NCI-H82 treated with DMSO at 0.1 percent for 48 hours (cell line): Measurements from ENCODE around the gene ORAI2.
"Not testable (repeated sequence)": the region's sequence is repeated elsewhere in the genome, so short reads cannot be mapped to it uniquely, and the experiment has no call there.

Source experiments
- DNase-seq: peaks from one replicate; lab custom pipeline; 2025; ENCODE audit not compliant: unreplicated experiment; lab: John Stamatoyannopoulos, UW

Gene ORAI2

DNA sequence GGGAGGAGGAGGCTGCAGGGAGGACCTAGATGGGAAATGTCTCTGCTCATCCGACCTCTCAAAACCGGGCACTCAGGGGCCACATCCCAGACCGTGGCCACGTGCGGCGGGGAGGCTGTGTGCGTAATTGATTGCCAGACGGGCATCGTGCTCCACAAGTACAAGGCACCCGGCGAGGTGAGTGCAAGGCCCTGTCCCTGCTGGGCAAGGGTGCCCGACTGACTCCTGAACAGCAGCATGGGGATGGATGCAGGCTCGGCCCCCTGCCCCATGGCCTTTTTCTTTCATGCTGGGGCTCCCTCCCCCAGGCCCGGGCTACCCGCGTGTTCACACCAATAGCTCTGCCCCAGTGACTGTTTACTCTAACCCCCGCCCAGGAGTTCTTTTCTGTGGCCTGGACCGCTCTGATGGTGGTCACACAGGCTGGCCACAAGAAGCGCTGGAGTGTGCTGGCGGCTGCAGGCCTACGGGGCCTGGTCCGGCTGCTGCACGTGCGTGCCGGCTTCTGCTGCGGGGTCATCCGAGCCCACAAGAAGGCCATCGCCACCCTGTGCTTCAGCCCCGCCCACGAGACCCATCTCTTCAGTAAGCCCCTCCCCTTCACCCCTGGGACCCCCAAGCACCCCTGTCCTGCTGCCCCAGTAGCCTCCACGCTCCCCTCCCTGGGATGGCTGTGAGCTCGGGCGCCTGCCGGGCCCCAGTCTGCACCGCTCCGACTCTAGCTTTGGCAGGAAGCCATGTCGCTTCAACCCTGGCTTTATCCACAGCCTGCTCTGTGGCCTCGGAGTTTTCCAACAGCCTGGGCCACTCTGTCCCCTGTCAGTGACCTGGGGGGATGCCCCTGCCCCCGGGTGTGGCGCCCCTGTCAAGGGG is 35.3 kb downstream of the ORAI2 start:
- DNase-seq, result no peak

DNA sequence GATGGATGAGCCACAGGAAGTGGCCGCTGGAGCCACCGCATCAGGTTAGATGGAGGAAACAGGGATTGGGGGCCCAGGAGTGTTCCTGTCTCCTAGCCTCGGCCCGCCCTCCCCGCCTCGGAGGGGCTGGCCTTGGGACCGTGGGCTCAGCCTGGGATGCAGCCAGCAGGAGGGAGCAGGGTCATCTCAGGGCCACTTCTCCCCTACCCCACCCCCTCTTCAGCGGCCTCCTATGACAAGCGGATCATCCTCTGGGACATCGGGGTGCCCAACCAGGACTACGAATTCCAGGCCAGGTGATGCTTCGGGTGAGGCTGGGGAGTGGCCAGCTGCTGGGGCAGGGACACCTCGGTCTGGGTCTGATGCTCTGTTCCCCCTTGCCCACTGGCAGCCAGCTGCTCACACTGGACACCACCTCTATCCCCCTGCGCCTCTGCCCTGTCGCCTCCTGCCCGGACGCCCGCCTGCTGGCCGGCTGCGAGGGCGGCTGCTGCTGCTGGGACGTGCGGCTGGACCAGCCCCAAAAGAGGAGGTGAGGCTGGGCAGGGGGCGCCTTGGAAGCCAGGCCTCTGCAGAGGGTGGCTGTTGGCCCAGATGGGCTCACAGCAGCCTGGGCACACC is 36.1 kb downstream of the ORAI2 start:
- DNase-seq, result no peak

DNA sequence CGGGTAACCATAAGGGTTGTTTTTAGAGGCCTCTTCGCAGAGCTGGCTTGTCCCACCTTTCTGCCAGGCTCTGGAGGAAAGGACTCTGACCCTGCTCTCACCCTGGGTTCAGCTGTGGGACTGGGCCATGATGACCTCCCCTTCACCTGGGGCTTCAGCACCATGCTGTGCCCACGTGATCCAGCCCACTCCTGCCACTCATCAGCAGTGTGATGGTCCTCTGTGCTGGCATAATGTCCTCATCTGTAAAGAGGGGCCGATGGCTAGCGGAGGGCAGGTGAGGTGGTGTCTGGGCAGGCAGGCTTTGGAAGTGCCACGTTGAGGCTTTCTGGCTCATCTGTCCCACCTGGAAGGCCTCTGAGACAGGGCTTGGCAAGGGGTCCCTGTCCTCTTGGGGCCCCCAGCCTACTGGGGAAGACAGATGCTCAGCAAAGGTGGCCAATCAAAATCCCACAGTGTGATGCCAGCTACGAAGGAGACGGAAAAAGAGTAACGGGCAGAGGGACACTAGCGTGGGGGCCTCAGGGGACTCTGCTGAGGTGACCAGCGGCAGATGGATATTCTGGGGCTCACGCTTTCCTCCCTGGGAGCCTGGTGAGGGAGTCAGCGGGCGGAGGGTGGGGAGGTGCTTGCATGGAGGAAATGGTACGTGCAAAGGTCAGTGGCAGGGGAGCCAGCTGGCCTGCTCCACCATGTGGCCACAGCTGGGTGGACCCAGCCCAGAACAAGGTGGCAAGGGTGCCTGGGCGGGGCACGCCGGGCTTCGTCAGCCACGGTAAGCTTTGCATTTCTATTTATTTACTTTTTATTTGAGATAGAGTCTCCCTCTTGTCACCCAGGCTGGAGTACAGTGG is 36.8 kb downstream of the ORAI2 start:
- no peak for DNase-seq

DNA sequence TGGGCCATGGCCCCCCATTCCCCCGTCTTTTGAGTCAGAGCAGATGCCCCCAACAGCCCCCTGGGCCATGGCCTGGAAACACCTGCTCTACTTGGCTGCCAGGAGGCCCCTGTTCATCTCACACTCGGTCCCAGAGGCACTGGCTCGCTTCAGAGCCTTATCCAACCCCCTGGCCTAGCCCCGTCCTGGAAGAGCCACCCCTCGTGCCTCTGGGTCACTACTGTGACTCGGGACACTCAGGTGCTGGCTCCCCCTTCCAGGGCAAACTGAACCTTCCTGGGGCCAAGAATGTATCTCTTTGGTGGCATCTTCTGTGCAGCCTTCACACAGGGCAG is 38.4 kb downstream of the ORAI2 start:
- DNase-seq, result no peak

DNA sequence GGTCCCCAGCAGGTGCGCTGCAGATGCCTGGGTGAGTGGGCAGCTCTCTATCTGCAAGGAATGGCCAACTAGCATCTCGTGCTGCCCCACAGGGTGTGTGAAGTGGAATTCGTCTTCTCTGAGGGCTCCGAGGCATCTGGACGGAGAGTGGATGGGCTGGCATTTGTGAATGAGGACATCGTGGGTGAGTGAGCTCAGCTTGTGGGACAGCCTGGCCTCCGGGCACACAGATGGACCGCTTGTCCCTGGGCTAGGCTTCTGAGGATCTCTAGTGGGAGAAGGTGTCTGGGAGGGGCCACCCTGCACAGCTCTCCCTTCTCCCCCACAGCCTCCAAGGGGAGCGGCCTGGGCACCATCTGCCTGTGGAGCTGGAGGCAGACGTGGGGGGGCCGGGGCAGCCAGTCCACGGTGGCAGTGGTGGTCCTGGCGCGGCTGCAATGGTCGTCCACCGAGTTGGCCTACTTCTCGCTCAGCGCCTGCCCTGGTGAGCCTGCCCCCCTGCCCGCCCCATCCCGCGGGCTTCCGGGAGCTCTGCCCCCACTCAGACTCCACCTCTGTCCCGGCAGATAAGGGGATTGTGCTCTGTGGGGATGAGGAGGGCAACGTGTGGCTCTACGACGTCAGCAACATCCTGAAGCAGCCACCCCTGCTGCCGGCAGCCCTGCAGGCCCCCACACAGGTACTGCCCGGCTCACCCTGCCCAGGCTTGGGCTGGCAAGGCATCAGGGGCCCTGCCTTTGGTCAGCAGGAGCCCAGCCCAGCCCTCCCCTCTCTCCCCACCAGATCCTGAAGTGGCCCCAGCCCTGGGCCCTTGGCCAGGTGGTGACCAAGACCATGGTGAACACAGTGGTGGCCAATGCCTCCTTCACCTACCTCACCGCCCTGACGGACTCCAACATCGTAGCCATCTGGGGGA is 39.0 kb downstream of the ORAI2 start:
- DNase-seq, result no peak

DNA sequence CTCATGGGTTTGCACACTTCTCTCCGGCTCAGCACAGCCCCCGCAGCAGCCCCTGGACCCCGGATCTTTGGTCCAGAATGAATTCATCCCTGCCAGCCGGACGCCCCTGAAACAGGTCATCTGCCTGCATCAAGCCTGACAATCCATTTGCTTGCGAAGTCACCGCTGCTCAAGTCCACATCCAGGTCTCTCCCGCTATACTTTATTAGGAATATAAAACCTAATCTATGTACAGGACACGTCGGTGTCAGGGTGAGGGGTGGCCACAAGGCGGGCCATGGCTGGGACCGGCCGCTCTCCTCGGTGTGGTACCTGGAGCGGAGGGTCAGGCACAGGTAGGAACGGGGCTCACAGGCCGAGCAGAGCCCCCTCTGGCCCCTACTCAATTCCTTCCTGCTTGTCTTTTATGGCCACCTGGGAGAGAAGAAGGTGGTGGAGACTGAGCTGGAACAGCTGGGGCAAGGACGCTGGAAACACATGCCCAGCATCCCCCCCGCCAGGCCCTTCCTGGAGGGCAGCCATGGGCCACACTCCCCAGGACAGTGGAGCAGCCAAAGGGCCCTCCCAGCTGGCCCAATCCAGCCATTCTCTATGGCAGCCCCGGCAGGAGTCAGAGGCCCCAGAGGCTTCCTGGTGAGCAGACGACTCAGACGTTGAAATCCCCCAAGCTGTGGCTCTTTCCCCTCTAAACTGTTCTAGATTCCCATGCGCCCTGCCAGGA is 40.1 kb downstream of the ORAI2 start:
- no peak for DNase-seq

DNA sequence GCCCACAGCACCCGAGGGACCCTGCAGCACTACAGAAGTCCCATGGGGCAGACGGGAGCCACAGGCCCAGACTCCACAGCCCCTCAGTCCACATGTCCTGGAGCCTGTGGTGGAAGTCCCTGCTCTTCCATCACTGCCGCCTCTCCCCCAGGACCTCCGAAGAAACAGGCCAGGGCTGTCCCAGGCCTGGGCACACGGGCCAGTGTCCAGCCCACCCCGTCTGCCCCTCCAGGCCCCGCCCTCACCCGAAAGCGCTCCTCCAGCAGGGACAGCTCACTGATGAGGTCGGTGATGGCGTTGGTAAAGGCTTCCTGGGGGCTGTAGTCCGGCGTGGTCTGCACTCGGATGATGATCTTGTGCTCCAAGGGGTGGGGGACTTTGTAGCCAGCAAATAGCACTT is 40.7 kb downstream of the ORAI2 start:
- DNase-seq, result not testable (repeated sequence)

DNA sequence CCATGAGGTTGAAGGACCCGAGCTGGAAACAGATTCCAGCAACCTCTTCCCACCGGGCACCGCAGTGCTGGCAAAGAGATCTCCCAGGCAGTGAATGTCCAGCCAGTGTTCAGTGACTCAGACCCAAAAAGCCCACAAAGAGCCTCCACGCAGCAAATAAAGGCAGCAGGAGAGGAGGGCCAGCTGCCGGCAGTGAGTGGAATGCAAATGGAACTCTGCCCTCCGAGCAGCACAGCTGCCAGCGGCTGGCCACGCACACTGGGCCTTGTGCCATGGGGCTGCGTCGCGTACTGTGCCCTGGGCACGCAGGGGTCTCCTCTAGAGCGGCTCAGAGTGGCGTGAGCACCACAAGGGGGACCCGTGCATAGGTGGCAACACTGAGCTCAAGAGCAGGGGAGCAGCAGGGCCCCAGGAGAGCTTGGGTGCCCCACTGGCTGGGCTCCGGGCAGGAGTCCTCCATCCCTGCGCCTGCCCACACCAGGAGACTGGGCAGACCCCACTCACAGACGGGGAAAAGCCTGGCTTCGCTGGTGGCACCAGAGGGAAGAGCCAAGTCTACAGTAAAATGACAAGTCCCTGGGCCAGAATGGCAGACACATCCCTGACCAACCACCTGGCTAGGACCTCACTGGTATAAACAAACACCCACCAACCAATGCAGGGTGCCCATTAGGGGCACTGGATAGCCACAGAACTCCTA is 41.5 kb downstream of the ORAI2 start:
- not testable (repeated sequence) for DNase-seq

DNA sequence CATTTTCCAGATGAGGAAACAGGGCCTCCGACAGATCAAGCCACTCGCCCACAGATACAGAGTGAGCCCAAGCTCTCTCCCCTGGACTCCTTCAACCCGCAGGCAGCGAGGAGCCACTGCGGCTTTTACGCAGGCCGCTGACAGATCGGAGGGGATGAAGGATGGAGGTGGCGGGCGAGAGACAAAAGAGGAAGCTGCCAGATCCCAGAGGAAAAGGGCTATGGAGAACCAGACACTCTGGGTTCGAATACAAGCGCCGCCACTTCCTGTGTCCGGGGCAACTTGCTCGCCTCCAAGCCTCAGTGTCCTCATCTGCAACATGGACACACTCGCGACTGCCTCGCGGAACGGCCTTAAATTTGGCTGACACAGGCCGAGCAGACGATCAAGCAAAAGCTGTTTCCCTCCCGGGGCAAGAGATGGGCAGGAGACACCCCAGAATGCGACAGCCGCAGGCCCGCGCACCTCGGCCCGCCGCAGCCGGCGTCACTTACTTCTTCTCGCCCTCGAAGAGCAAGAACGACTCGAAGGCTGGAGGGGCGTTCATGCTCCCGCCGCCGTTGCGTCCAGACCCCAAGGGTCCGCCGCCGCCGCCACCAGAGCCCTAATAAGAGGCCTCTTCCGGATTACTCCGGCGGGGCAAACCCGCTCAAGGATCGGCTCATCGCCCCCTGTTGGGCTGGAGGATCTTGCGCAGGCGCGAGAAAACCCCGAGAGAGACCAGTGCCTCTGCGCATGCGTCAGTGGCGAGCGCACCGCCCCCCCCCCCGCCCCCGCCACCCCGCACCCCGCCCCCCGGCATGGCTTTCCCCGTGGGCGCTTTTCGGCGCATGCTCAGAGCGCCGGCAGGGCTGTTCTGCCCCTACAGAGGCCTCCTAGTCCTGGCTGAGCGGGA is 45.2 kb downstream of the ORAI2 start, which contains the start of gene POLR2J:
POLR2J (minus strand) TSS at position 609 of the 895 bp plus-strand sequence; CDS start at position 547, 62 bp downstream.
- DNase-seq, result not testable (repeated sequence)

DNA sequence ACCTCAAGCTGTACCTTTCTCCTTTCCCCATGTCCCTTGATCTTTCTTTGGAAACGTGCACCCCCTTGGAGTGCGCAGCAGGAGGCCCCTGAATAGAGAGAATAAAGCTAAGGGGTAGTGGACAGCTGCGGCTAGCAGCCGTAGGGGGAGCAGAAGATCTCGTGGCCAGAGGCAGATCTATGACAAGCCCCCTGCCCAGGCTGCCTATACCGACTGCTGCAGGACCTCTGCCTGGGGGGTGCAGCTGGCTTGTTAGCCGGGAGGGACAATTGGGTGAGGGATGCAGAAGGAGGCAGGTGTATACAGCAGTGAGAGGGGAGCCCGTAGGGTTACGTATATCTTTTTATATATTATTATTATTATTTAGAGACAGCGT is 45.8 kb downstream of the ORAI2 start:
- DNase-seq, result not testable (repeated sequence)

DNA sequence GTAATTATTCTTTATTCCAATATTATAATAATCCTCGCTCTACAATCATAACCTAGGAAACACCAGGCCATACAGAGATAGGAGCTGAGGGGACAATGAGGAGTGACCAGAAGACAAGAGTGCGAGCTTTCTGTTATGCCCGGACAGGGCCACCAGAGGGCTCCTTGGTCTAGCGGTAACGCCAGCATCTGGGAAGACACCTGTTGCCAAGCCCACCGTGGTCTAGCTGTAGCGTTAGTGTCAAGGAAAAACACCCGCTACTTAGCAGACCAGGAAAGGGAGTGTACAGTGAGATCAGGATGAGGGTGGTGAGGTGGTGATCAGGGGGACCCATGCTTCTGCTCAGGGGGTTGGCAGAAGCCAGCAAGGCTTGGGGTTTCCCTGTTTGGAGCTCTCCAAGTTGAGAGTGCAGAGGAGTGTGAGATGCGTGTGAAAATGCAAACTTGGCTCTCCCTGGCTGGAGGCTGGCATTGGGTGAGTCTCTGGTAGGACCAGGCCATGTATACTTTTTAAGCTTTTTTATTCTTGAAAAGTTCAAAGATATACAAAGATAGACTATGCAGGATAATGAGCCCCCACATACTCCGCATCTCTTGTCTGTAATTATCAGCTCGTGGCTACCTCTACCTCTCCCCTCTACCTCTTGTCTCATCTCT is 46.7 kb downstream of the ORAI2 start:
- DNase-seq, result not testable (repeated sequence)

DNA sequence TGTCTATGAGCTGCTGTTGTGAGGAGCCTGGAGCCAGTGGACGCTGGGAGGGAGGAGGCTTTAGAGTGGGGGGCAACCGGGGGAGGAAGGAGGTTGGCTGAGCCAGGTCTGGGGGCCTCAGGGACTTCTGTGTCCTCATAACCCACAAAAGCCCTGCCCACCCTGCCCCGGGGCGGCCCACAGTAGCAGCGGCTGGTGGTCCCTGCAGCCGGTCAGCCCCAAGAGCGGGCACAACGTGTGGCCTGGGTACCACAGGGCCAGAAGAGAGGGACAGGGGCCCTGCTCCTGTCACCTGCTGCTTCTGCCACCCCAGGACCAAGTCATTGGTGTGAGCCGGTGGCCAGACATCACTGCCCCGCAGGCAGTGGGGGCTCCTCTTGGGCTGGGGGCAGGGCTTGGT is 48.6 kb downstream of the ORAI2 start:
- DNase-seq, result not testable (repeated sequence)

DNA sequence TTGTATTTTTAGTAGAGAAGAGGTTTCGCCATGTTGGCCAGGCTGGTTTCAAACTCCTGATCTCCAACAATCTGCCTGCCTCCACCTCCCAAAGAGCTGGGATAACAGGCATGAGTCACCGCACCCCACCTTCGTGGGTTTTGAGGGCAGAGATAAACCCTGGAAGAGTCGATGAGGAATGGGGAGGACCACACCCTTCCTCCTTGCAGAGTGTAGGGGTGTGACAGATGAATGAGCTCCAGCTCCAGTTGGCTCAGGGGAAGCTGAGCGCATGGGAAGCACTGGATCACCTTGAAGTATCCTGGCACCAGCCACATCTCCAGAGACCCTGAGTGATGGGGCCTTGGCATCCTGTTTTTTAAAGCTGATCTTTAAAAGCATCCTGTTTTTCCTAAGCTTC is 50.9 kb downstream of the ORAI2 start:
- not testable (repeated sequence) for DNase-seq

DNA sequence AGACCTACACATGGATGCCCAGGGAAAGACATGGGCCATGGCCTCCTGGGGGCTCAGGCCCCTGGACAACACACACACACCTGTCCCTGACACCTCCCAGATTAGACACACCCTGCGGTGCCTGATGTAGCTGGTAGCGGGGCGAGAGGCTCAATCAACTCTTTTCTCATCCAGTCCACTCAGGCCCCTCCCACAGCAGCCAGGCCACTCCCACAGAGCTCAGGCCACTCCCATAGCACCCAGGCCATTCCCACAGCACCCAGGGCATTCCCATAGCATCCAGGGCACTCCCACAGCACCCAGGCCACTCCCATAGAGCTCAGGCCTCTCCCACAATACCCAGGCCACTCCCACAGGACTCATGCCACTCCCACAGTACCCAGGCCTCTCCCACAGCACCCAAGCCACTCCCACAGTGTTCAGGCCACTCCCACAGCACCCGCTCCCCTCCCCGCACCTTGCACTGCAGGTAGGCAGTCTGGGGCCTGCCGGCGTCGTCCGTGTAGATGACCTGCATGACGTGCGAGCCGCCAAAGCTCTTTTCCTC is 57.2 kb downstream of the ORAI2 start:
- DNase-seq, result not testable (repeated sequence)

DNA sequence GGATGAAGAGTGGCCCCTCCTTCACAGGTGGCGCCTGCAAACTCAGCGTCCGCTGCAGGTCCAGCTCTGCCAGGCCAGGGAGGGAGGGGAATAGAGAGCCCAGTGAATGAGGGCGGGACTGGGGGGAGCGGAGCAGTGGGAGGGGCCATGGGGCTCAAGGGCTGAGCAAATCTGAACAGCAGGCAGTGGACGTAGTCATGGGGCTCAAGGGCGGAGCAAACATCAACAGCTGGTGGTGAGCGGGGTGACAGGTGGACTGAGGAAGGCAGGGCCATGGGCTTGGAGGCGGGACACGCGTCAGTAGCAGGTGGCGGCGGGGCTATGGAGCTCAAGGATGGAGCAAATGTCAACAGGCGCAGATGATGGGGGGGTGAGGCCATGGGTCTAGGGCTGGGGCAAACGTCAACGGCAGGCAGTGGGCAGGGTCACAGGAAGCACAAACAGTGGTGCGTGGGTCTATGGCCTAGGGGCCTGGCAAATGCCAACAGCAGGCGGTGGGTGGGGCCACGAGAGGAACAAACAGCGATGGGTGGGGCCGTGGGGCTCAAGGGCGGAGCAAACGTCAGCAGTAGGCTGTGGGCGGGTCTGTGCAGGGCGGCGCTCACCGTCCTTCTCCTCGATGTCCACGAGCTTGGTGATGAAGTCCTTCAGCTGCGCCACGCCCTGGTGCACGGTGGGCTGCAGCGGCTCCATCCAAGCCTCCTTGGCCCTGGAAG is 60.0 kb downstream of the ORAI2 start:
- DNase-seq, result not testable (repeated sequence)

DNA sequence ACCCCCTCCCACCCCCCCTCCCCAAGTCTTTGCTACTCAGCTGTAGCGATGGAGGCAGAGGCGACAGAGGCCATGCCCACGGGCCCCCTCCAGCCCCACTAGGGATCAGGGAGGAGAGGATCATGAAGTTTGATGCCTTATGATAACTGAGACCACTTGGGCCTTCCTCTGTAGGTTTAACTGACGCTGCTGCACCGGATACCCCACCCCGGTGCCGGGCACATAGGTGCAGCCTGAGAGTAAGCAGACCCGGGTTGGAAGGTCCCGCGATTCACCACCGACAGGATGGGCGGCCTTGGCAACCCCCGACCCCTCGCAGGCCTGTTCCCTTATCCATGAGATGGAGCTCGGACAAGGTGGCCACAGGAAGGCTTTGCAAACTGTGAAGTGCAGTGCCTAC is 60.7 kb downstream of the ORAI2 start:
- DNase-seq, result not testable (repeated sequence)
